ENCODE measurements around the gene POU2AF2.
A peak's percentile ranks its signal among the peaks of the same experiment; 100 is the strongest.
"Not testable (repeated sequence)": the region's sequence is repeated elsewhere in the genome, so short reads cannot be mapped to it uniquely, and the experiment has no call there.

Gene POU2AF2, protein sequence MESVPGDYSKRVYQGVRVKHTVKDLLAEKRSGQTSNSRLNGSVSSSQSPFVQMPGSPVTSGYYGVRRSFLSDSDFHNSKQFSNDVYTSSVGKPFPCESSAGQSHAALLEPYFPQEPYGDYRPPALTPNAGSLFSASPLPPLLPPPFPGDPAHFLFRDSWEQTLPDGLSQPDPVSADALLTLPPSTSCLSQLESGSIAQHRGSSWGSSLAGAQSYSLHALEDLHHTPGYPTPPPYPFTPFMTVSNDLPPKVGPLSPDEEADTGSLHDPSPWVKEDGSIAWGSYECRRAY
- 0 reads per million in 2 donors for total RNA-seq

DNA sequence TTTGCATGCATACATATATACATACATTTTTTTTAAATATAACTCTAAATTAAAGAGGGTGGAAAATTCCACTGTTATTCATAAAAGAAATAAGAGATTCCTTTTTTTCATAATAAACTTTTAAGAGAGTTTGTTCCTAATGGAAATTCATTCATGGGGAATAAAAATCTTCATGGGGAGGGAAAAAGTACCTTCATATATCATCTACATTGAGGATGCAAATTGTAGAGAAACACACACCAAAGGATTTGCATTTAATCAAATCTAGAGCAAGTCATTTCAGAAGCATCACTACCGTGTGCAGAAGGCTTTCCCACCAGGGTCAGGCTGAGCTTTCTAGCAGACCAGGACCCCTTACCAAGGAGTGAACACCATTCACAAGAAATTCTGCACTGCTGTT lies at the start of gene POU2AF2:
Gene POU2AF2, plus strand, starts transcription at position 301 of the 400 bp plus-strand sequence. CDS start 129 bp downstream, outside the sequence.
- DNase-seq: no peak

- DNase-seq: no peak
These were observed 45.5 kb upstream of the POU2AF2 start for GRCh38 chr11:111200010-111200534.

GRCh38 chr11:111204211-111204610 lies 41.3 kb upstream of the POU2AF2 start:
- no peak for DNase-seq

- peak in 1 of 5 experiments; percentile 69 for DNase-seq
These were observed 39.7 kb upstream of the POU2AF2 start for GRCh38 chr11:111205632-111206385.

- no peak for DNase-seq
These were observed 39.1 kb upstream of the POU2AF2 start for GRCh38 chr11:111206472-111206871.

- peak in 1 of 5 experiments; percentile 77 for DNase-seq
These were observed 38.3 kb upstream of the POU2AF2 start for GRCh38 chr11:111207213-111207612.

DNA sequence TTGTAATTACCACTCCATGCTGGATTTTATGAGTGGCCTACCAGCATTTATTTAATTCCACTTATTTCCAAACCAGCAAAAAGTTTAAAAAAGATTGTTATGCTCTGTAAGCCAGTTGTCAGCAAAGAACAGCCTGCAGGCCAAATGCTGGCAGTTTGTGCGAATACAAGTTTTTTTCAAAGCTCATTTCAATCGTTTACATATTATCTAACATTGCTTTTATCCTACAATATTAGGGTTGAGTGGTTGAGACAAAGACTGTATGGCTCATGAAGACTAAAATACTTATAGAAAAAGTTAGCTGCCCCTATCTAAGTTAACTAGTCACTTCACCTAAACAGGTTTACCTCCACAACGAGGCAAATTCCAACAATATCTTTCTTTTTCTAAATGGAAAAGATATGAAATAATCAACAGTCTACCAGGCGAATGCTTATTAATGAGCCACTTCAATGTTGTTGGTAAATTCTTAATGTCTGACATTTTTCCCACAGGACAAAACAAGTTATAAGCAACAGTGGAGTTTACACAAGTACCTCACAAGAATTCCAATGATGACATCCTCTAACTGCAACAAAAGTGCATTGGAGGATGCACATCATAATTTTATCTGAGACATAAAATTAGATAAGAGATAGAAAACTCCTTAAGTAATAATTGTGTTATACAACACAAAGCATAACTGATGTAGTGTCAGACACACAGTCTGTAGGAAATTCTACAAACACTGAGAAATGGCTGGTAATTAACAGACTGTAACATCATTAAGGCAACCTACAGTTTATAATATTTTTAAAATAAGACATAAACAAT lies 35.8 kb upstream of the POU2AF2 start:
- DNase-seq: no peak

DNA sequence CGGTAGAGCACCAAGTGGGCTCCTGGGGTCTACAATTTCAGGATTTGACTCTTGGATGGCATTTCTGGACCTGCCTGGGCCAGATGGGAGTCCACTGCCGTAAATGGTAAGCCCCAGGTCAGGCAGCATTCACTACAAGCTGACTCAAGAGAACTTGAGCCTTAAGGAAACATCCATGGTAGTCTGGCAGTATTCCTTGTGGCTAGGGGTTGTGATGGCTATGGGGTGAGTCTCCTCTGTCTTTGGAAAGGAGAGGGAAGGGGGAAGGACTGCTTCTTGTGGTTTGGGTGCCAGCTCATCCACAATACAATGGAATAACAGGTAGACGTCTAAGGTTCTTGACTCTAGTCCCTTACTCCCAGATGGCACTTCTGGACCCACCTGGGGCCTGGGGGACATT lies 32.3 kb upstream of the POU2AF2 start:
- DNase-seq: no peak

- DNase-seq: no peak
These were observed 24.8 kb upstream of the POU2AF2 start for GRCh38 chr11:111220721-111221120.

GRCh38 chr11:111221208-111221607 lies 24.3 kb upstream of the POU2AF2 start:
- DNase-seq: no peak

- not testable (repeated sequence) for DNase-seq
These were observed 23.6 kb upstream of the POU2AF2 start for GRCh38 chr11:111221936-111222335.

- DNase-seq: peak in 2 of 5 experiments; percentile 30 to 77
These were observed 22.6 kb upstream of the POU2AF2 start for GRCh38 chr11:111222821-111223455.

DNA sequence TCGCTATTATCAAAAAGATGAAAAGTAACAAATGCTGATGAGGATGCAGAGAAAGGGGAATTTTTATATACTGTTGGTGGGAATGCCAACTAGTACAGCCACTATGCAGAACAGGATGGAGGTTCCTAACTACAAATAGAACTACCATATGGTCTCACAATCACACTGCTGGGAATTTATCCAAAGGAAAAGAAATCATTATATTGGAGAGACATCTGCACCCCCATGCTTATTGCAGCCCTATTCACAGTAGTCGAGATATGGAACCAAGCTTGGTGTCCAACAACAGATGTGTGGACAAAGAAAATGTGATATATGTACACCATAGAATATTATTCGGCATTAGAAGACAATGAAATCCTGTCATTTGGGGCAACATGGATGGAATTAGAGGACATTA lies 19.6 kb upstream of the POU2AF2 start:
- no peak for DNase-seq

DNA sequence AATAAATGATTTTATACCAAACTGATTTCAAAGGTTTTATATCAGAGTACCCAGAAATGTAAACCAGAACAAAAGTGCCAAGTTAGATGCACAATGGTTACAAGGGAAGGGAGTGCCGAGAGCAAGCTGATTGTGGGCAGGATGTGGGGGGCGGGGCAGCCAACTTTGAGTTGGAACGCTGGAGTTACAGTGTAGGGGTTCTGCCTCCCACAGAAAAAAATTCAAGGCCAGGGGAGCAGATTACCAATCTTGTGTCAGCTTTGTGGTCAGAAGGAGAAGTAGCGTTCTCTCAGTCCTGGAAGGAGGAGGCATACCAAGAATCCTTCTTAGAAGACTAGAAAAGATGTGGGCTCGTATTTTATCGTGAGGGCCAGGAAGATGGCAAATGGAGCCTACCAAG lies 15.9 kb upstream of the POU2AF2 start:
- DNase-seq: peak in 1 of 5 experiments; percentile 65

- no peak for DNase-seq
These were observed 15.4 kb upstream of the POU2AF2 start for GRCh38 chr11:111230122-111230465.

GRCh38 chr11:111231836-111232235 lies 13.7 kb upstream of the POU2AF2 start:
- no peak for DNase-seq

- no peak for DNase-seq
These were observed 9.1 kb upstream of the POU2AF2 start for GRCh38 chr11:111236383-111236782.

GRCh38 chr11:111237926-111238325 lies 7.6 kb upstream of the POU2AF2 start:
- DNase-seq: no peak

- no peak for DNase-seq
These were observed 1.4 kb downstream of the POU2AF2 start for GRCh38 chr11:111246956-111247355.

DNA sequence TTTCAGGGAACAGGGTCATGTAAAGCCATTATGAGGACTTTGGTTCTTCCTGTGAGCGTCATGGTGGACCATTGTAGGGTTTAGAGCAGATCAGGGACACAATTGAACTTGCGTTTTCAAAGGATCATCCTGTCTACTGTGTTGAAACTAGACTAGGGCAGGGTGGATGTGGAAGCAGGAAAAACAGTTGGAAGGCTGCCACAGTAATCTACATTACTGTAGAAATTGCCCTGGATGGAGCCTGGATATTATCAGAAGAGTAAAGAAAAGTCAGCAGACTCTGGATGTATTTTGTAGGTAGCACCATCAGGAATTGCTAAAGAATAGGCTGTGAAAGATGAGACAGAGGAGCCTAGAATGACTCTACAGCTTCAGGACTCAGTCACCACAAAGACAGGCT lies 5.4 kb downstream of the POU2AF2 start:
- DNase-seq: no peak

DNA sequence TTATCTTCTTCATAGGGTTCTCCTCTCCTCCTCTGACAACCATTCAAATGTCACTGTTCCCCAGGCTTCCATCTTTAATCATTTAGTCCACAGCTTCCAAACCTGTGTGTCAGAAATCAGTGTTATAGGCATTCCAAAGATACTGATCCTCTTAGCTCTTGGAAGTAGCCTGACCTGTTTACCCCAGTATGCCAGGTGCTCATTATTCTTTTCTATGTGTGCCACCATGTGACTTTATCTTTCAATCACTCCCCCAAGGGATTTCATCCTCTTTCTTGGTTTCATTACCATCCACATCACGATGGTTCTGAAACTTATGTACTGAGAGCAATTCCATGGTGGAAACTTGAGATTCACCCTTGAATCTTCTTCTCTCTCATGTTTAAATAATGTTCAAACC lies 7.6 kb downstream of the POU2AF2 start:
- DNase-seq: no peak

- no peak for DNase-seq
These were observed 8.1 kb downstream of the POU2AF2 start for GRCh38 chr11:111253630-111254029.

- DNase-seq: no peak
These were observed 12.5 kb downstream of the POU2AF2 start for GRCh38 chr11:111258046-111258445.
